Measurements from ENCODE around the gene DNAJC11.

The DNAJC11 gene, protein sequence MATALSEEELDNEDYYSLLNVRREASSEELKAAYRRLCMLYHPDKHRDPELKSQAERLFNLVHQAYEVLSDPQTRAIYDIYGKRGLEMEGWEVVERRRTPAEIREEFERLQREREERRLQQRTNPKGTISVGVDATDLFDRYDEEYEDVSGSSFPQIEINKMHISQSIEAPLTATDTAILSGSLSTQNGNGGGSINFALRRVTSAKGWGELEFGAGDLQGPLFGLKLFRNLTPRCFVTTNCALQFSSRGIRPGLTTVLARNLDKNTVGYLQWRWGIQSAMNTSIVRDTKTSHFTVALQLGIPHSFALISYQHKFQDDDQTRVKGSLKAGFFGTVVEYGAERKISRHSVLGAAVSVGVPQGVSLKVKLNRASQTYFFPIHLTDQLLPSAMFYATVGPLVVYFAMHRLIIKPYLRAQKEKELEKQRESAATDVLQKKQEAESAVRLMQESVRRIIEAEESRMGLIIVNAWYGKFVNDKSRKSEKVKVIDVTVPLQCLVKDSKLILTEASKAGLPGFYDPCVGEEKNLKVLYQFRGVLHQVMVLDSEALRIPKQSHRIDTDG

DNA sequence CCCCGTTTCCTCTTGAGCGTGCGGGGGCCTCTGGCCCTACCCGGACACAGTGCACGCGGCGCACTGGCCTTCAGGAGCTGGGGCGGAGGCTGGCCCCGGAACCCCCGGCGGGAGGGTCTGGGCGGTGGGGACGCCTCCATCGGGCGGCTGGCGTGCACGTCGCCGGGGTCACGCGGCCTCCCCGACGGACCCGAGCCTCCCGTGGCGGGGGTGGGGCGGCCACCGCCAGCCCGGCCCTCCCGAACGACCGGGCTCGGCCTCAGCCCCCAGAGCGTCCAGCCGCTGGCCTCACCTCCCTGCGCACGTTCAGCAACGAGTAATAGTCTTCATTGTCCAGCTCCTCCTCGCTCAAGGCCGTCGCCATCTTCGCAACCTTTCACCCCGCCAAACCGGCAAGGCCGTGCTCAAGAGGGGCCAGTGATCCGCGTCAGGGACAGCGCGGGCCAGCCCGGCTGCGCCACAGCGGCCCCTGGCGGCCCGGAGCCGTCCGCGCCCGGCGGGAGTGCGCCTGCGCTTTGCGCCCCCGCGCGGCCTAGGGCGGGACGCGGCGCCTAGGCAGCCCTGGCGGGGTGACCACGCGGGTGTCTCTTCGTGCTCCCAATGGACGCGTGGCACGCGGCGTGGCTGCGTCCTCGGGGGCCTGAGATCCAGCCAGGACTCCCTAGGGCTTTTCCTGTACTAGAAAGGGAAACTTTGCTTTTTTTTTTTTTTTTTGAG lies at the start of gene DNAJC11:
Gene DNAJC11, minus strand, starts transcription at position 380 of the 717 bp plus-strand sequence. Its CDS starts 16 bp downstream, at position 364.
- peak; percentile 95 for DNase-seq

DNA sequence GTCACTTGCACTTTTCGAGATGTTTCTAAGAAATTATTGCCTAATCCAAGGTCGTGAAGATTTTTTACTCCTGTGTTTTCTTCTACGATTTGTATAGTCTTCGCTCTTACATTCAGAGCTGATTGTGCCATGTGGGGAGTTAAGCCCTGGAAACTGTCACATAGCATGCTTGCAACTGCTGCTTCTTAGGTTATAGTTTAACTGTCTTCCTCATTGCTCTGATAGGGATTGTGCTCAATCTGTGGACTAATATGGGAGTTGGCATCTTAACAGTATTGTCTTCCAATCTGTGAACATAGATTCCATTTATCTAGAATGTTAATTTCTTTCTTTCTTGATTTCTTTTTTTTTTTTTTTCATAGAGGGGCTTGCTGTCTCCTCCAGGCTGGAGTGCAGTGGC lies 48.9 kb upstream of the DNAJC11 start:
- no peak for DNase-seq

DNA sequence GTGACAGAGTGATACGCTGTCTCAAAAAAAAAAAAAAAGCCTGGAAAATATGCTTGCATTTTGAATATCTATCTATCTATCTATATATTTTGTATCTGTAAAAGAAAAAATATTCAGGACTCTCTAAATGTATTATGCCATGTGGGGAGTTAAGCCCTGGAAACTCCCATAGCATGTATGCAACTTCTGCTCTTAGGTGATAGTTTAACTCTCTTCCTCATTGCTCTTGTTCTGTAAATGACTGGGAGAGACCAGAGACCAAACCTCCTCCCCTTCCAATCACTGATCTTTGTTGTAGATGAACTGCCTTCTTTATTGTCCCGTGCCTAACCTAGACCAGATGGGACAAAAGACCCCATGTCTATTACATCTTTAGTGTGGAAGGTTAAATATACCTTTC lies 46.1 kb upstream of the DNAJC11 start:
- DNase-seq = no peak

DNA sequence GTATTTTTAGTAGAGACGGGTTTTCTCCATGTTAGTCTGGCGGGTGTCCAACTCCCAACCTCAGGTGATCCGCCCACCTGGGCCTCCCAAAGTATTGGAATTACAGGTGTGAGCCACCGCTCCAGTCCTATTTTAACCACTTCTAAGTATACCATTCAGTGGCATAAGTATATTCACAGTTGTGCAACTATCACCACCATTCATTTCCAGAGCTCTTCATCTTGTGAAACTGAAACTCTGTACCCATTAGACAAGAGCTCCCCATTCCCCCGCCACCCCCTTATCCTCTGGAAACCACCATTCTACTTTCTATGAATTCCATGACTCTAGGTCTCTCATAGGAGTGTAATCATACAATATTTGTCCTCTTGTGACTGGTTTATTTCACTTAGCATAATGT lies 43.5 kb upstream of the DNAJC11 start:
- no peak for DNase-seq

DNA sequence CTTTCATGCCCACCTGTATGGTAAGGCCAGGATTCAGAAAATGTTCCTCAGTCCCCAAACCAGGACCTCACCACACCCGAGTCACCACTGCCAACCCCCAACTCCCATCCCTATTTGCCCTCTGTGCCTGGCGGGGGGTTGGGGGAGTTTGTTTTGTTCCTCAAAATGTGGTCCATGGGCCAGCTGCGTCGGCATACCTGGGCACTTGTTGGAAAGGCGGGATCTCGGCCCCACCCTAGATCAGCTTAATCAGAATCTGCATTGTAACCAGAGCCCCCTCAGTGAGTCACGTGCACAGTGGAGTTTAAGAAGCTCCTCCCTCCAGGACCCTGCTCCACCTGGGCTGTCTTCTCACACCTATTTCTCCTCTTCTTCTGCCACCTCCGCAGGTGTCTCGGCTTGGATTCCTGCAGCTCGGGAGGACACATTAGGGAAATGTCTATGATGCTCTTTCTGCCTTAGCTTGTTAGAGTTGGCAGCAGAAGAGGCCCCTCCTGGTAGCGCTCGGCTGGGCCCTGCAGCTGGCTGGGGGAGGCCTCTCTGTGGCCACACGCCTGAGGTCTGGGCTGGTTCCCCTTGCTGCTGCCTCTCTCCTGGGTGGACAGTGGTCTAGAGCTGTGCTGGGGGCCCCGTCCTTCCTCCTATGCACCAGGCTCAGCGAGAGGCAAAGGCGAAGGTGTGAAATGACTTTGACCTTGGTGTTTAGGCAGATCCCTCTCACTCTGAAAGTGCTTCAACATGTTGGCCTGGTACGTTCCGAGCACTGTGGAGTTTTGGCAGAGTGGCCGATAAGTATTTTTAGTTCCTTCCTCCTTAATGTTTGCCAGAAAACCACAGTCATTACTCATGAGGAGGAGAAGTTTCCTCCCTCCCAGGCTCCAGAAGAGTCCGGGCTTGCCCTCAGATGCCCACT lies 41.8 kb upstream of the DNAJC11 start:
- DNase-seq = peak; percentile 89

DNA sequence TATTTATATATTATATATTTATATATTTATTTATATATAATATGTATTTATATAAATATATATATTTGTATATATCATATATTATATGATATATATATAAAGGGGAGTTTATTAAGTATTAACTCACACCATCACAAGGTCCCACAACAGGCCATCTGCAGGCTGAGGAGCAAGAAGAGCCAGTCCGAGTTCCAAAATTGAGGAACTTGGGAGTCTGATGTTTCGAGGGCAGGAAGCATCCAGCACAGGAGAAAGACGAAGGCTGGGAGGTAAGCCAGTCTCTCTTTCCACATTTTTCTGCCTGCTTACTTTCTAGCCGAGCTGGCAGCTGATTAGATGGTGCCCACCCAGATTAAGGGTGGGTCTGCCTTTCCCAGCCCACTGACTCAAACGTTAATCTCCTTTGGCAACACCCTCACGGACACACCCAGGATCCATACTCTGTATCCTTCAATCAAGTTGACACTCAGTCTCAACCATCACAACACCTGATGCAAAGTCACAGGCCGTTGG lies 41.1 kb upstream of the DNAJC11 start:
- DNase-seq = peak; percentile 50

DNA sequence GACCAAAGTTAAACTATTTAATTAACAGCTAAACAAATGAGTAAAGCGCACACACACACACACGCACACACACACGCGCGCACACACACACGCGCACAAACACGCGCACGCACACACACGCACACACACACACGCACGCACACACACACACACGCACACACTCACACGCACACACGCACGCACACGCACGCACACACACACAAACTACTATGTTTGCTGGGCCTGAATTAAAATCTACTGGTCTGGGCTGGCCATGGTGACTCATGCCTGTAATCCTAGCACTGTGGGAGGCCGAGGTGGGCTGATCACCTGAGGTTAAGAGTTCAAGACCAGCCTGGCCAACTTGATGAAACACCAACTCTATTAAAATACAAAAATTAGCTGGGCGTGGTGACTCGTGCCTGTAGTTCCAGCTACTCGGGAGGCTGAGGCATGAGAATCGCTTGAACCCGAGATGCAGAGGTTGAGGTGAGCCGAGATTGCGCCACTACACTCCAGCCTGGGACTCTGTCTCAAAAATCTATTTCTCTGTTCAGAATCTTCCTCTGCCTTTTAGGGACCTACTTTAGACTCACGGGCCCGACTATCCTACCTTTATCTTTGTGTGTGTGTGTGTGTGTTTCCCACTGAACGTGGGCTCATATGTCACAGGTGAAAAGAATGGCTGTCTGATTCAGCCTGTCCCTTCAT lies 37.5 kb upstream of the DNAJC11 start:
- DNase-seq = no peak

DNA sequence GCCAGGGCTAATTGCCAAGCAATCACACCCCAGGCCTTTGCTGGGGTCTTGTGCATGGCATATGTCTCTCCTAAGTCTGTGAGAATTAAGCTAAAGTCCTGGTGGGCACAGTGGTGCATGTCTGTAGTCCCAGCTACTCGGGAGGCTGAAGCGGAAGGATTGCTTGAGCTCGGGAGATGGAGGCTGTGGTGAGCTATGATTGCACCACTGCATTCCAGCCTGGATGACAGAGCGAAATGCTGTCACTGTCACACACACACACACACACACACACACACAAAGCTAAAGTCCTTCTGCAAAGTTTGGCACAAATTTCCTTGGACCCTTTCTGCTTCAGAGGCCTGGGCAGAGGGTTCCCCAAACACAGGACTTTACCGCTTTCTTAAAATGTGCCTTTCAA lies 31.3 kb upstream of the DNAJC11 start:
- no peak for DNase-seq

DNA sequence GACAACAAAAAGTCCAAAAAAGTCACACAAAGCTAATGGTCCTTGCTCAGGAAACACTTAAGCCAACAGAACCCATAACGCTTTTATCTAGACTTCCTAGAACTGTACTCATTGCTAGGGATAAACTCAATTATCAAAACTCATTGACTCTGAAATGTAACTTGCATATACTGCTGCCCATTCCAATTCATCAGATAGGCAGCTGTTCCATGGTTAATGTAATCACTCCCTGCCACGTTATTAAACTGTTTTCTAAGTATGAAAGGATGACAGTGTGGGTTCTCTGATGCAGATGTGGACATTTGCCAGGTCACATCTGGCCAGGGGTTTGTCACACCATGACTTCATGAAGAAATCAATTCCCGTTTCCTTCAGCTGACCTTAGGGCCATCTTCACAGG lies 30.3 kb upstream of the DNAJC11 start:
- peak; percentile 24 for DNase-seq

DNA sequence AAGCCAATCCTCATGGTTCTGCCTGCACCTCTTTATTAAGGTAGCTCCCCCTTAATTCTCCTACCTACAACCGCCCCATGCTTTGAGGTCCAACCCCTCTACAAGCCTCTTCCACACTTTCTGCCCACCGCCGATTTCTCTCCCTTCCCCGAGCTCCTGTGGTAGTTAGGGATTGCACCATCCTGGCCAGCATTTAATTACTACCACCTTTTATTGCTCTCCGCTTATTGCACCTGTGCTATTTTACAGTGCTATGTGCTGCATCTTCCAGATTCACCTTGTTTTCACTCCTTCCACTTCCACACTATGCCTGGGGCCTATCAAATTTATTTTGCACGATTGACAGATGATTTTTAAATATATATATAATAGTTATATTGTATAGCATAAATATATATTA lies 29.3 kb upstream of the DNAJC11 start:
- no peak for DNase-seq

DNA sequence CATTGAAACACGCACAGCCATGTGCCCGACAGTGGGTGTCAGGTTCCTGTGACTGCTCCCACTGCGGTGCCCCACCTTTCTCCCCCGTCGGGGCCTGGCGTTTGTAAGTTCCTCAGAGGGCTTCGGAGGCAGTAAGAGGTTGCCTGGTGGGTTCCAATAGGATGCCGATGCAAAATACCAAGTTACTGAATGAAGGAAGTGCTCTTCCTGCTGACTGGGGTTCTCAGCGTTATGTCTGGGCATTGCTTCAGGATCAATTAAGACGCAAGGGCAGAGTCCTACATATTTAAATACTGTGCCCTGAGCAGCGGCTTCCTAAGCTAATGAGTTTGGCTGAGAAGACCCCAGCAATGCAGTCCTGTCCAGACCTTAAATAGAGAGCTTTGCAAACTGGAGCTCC lies 28.9 kb upstream of the DNAJC11 start:
- DNase-seq = no peak

DNA sequence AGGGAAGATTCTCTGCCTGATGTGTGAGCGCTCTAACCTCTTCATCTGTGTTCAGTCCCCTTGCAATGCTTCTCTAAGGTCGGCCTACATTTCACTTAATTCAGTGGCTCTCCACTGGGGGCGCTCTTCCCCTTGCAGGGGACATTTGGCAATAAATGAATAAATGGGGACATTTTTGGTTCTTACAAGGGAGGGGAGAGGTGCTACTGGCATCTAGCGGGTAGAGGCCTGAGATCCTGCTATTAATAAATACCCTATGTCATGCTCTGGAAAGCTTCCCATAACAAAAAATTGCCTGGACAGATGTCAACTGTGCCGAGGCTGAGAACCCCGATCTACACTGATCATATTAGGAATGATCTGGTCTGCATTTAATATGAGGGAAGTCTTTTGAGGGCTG lies 25.9 kb upstream of the DNAJC11 start:
- peak; percentile 87 for DNase-seq

DNA sequence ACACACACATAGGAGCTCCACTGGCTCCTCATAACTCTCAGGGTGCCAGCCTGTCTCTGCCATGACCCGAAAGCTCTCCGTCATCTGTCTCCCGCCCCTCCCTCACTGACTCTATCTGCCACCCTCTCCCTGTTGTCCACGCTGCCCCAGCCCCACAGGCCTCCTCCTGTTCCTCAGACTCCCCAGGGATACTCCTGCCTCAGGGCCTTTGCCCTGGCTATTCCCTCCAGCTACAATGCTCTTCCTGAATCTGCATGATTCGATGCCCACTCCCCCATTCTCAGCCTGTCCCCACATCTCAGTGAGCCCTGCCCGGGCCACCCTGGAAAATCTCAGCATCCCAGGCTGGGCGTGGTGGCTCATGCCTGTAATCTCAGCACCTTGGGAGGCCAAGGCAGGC lies 24.6 kb upstream of the DNAJC11 start:
- DNase-seq = no peak

DNA sequence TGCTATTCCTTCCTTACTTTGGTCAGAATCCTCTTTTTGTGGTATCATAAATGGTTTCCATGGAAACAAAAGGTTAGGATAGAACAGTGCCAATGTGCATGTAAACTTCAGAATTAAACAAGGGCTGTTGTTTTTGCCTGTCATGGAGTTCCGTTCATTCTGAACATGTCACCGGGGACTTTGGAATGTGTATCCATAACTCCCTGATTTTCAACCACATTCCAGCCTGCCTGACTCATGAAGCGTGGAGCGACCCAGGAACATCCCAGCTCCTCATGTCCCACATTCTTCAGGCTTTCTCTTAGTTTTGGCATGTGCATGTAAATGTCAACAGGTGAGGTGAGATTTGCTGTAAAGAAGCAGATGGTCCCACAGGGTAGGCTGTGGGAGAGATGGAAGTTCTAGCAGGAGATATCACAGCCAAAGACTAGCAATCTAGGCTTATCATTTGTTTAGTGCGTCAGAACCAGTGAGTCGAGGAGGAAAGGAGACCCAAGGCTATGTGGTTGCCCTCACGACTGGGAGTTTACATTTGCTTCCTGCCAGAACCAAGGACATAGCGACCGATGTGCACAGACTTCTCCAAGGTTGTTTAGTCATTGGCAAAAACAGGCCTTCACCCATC lies 23.0 kb upstream of the DNAJC11 start:
- no peak for DNase-seq

DNA sequence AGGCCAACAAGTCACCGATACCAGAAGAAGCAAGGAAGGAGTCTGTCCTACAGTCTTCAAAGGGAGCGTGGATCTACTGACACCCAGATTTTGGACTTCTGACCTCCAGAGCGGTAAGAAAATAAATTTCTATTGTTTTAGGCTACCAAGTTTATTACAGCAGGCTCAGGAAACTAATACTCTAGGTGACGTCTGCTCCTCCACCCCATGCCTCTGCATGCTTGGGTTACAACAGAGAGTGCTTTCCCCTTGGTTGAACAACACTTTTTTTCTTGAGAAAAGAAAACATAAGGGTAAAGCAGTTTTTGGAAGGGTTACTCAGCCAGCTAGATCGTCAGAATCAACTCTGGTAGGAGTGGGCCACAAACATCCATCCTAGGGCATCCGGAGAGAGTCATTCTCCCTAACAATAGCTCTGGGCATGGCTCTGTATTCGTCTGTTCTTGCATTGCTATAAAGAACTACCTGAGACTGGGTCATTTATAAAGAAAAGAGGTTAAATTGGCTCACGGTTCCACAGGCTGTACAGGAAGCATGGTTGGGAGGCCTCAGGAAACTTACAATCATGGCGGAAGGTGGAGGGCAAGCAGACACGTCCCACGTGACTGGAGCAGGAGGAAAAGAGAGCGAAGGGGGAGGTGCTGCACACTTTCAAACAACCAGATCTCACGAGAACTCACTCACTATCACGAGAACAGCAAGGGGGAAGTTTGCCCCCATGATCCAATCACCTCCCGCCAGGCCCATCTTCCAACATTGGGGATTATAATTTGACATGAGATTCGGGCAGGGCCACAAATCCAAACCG lies 22.2 kb upstream of the DNAJC11 start:
- no peak for DNase-seq

DNA sequence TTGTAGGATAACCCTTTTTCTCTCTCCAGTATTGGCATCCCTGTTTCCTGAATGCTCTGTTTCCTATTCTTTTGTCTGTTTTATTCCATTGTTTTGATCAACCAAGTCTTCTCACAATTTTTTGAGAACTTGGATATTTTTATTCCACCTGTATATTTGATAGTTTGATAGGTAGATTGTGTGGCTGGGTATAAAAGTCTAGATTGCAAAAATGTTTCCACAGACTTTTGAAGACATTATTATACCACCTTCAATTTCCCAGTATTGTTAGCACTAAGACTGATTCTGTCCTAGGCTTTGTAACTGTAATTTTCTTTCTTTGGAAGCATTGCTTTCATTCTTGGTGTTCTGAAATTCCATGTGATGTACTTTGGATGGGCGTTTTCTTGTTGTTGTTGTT lies 9.6 kb upstream of the DNAJC11 start:
- DNase-seq = no peak

DNA sequence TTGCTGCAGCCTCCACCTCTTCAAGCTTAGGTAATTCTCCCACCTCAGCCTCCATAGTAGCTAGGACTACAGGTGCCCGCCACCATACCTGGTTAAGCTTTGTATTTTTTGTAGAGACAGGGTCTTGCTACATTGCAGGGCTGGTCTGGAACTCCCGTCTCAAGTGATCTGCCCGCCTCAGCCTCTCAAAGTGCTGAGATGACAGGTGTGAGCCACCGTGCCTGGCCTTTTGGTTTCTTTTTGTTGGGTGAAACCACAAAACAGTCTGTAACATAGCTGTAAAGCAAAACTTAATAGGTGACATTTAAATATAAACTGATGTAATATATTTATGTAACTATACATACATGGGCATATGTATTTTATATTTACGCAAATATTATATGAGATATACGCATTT lies 3.1 kb upstream of the DNAJC11 start:
- DNase-seq = no peak

DNA sequence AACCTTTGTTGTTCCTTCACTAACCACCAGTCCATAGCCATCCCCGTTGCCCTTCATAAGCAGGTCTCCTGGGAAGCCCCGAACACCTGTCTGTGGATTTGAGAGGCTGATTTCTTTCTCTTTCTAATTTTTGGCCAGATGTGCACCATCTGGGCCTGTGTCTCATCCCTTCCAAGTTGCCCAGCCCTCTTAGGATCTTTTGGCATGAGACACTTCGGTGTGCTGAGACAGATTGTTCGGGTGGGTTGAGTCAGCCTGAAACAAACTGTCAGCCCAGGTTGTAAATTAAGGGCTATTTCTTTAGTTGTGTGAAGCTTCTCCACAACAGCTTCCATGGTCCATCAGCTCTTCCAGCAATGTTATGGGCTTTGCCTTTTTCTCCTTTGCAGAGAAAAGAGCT lies 1.4 kb upstream of the DNAJC11 start:
- no peak for DNase-seq

DNA sequence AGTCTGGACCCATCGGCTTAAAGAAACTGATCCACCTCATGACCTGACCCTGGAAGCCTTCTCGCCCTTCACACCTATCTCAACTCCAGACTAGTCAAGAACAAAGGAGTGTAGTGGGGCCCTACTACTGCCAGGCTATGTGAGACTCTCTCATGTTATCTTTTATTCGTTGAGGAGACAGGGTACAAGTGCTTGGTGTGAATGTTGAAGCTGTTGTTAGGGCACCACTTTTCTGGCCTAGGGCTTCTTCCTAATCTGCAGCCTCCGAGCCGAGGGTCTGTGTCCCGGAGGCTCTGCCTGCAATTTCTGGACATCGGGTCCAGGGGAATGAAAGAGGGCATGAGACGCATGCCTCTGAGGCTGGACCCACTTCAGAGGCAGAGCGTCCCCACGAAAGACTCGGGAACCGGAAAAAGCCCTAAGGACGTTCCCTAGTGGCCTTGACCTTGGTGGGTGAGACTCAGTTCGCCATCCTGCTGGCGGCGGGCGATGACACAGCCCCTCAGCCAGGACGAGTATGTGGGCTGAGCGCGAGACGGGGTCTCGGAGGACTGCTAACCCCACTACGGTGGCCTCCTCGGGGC lies 671 bp downstream of the DNAJC11 start:
- peak; percentile 38 for DNase-seq

DNA sequence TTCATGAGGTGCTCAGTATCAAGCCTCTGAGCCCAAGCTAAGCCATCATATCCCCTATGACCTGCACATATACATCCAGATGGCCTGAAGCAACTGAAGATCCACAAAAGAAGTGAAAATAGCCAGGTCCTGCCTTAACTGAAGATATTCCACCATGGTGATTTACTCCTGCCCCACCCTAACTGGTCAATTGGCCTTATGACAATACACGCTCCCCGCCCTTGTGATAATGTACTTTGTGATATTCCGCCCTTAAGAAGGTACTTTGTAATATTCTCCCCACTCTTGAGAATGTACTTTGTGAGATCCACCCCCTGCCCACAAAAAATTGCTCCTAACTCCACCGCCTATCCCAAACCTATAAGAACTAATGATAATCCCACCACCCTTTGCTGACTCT lies 1.7 kb downstream of the DNAJC11 start:
- DNase-seq = peak; percentile 16

All from hematopoietic multipotent progenitor cell treated with erythropoietin and hydrocortisone succinate and interleukin-3 and kit ligand, for 4 days (in vitro differentiated cells).